ENCODE results near the gene THAP4. TPM values are rescaled to one million over a fixed set of nuclear protein-coding genes. Genes with fewer than 3 reads are reported as not detected.

THAP4 gene
- total and polyA plus RNA-seq, 2 of the 13 experiments (the other 11 are each of a cell fraction or from before 2014, with no cell fraction given): 59.7 to 75.7 TPM

- TF ChIP-seq, protein P1, sequence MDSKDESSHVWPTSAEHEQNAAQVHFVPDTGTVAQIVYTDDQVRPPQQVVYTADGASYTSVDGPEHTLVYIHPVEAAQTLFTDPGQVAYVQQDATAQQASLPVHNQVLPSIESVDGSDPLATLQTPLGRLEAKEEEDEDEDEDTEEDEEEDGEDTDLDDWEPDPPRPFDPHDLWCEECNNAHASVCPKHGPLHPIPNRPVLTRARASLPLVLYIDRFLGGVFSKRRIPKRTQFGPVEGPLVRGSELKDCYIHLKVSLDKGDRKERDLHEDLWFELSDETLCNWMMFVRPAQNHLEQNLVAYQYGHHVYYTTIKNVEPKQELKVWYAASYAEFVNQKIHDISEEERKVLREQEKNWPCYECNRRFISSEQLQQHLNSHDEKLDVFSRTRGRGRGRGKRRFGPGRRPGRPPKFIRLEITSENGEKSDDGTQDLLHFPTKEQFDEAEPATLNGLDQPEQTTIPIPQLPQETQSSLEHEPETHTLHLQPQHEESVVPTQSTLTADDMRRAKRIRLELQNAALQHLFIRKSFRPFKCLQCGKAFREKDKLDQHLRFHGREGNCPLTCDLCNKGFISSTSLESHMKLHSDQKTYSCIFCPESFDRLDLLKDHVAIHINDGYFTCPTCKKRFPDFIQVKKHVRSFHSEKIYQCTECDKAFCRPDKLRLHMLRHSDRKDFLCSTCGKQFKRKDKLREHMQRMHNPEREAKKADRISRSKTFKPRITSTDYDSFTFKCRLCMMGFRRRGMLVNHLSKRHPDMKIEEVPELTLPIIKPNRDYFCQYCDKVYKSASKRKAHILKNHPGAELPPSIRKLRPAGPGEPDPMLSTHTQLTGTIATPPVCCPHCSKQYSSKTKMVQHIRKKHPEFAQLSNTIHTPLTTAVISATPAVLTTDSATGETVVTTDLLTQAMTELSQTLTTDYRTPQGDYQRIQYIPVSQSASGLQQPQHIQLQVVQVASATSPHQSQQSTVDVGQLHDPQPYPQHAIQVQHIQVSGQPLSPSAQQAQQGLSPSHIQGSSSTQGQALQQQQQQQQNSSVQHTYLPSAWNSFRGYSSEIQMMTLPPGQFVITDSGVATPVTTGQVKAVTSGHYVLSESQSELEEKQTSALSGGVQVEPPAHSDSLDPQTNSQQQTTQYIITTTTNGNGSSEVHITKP (CRISPR knock-in tag; IDR thresholded peaks at IDR 0.05; ENCODE audit: low read depth): 0 out of 2 replicates have a peak, but pooled peaks have one; percentile 7
- TF ChIP-seq EHMT2 (IDR thresholded peaks at IDR 0.05; ENCODE audit: borderline replicate concordance, low read depth, low read length): no peak
- no peak for TF ChIP-seq NONO (IDR thresholded peaks at IDR 0.05)
- TF ChIP-seq NONO (CRISPR knock-in tag; conservative IDR thresholded peaks at IDR 0.05): peak; percentile 92
- TF ChIP-seq ZNF703 (CRISPR knock-in tag; IDR thresholded peaks at IDR 0.05; ENCODE audit: borderline replicate concordance): no peak
- no peak for TF ChIP-seq ATF7 (IDR thresholded peaks at IDR 0.05)
- no peak for TF ChIP-seq ATF7 (CRISPR knock-in tag; IDR thresholded peaks at IDR 0.05)
- TF ChIP-seq SRSF1 (optimal IDR thresholded peaks at IDR 0.05; ENCODE audit: low read depth, low read length): no peak
- TF ChIP-seq, protein P2, sequence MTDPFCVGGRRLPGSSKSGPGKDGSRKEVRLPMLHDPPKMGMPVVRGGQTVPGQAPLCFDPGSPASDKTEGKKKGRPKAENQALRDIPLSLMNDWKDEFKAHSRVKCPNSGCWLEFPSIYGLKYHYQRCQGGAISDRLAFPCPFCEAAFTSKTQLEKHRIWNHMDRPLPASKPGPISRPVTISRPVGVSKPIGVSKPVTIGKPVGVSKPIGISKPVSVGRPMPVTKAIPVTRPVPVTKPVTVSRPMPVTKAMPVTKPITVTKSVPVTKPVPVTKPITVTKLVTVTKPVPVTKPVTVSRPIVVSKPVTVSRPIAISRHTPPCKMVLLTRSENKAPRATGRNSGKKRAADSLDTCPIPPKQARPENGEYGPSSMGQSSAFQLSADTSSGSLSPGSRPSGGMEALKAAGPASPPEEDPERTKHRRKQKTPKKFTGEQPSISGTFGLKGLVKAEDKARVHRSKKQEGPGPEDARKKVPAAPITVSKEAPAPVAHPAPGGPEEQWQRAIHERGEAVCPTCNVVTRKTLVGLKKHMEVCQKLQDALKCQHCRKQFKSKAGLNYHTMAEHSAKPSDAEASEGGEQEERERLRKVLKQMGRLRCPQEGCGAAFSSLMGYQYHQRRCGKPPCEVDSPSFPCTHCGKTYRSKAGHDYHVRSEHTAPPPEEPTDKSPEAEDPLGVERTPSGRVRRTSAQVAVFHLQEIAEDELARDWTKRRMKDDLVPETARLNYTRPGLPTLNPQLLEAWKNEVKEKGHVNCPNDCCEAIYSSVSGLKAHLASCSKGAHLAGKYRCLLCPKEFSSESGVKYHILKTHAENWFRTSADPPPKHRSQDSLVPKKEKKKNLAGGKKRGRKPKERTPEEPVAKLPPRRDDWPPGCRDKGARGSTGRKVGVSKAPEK (CRISPR knock-in tag; IDR thresholded peaks at IDR 0.05; ENCODE audit: borderline replicate concordance): no peak
- TF ChIP-seq ZHX1 (CRISPR knock-in tag; IDR thresholded peaks at IDR 0.05; ENCODE audit: low read depth): peak; percentile 95; the same call in 1 of the 2 replicates
- no peak for TF ChIP-seq HOXA9 (CRISPR knock-in tag; IDR thresholded peaks at IDR 0.05; ENCODE audit: borderline replicate concordance)
- no peak for TF ChIP-seq SALL2 (CRISPR knock-in tag; IDR thresholded peaks at IDR 0.05)
- TF ChIP-seq FLYWCH1 (CRISPR knock-in tag; IDR thresholded peaks at IDR 0.05): no peak
- TF ChIP-seq TBL1XR1 (IDR thresholded peaks at IDR 0.05; ENCODE audit: borderline replicate concordance, low read length, partially characterized antibody): no peak
- TF ChIP-seq, protein P3, sequence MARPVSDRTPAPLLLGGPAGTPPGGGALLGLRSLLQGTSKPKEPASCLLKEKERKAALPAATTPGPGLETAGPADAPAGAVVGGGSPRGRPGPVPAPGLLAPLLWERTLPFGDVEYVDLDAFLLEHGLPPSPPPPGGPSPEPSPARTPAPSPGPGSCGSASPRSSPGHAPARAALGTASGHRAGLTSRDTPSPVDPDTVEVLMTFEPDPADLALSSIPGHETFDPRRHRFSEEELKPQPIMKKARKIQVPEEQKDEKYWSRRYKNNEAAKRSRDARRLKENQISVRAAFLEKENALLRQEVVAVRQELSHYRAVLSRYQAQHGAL (CRISPR knock-in tag; IDR thresholded peaks at IDR 0.05; ENCODE audit: not compliant biosample characterization): no peak
- TF ChIP-seq E2F2 (CRISPR knock-in tag; IDR thresholded peaks at IDR 0.05; ENCODE audit: borderline replicate concordance): no peak
- no peak for TF ChIP-seq NFE2L2 (IDR thresholded peaks at IDR 0.05; ENCODE audit: low read length)
Observed at GRCh38 chr2:241645056-241645914, 8.3 kb upstream of the THAP4 start (continued).
